GM11168 (cell line): ENCODE data around the gene CRHR1.

Experiments used
- in situ Hi-C: fragments of 300-500 bp; cut with MboI; formaldehyde crosslinking; loops from one replicate; pipeline ENCODE4 v1.12.0; 2022; ENCODE audit warnings: low sequenced_read_pairs; ENCODE audit not compliant: unreplicated experiment

The CRHR1 gene

GRCh38 chr17:45839442-45839841 is 55.3 kb downstream of the CRHR1 start:
- in situ Hi-C loops, result no loop called here

DNA sequence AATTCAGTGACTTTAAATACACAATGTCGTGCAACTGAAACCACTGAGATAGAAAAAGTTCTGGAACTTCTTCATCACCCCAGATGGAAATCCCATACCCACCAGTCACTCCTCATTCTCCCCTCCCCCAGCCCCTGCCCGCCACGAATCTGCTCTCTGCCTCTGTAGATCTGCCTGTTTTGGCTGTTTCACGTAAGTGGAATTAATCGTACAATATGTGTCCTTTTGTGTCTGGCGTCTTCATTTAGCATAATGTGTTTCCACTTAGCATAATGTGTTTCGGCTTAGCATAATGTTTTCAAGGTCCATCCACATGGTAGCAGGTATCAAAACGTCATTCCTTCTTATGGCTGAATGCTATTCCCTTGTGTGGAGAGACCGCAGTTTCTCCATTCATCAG is 57.1 kb downstream of the CRHR1 start:
- in situ Hi-C loops, result no loop called here

DNA sequence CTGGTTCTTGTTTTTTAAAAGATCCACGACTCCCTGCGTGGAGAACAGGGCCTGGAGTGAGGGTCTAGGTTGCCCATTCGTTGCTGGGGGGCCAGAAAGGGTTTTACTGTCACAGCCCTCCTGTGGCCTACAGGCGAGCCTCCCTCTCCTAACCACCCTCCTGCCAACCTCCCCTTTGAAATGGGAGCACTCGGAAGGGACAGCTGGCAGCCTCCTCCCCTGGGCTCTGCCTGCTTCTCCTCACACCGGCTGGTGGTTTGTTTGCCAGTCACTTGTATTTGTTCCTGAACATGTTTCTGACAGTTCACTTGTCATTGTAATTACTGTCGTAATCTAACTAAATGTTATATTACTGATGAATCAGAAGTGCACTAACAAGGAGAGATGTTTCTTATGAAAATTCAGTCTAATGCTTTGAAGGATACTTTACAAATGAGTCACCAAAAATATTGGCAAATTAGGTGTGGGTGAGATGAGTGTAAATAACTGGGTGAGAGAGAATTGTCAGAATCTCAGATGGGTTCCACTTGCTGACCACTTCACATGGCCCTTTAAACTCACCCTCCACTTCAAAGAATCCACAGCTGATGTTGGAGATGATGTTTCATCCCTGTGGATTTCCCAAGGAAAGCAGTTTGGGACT is 57.9 kb downstream of the CRHR1 start:
- in situ Hi-C loops, result no loop called here

DNA sequence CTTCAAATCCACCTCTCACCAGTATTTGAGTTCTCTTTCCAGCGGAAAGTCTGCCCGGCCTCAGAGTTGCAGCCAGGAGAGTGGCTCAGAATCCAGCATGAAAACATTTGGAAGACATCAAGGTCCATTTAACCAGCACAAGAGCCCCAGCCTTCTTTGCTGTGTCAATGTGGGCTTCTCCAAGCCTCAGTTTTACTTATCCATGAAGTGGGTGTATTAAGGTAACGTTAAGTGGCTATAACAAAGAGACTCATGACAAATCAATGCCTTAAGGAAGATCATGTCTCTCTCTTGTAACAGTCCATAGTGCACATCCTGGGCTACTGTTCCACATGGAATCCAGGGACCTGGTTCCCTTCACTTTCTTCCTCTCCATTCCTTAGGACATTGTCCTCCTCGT is 59.6 kb downstream of the CRHR1 start:
- in situ Hi-C loops, result no loop called here

GRCh38 chr17:45844695-45845375 is 60.7 kb downstream of the CRHR1 start, which contains the start of gene SPPL2C:
SPPL2C (plus strand) TSS chr17:45844881; CDS start chr17:45844907, 26 bp downstream.
- in situ Hi-C loops, result no loop called here

DNA sequence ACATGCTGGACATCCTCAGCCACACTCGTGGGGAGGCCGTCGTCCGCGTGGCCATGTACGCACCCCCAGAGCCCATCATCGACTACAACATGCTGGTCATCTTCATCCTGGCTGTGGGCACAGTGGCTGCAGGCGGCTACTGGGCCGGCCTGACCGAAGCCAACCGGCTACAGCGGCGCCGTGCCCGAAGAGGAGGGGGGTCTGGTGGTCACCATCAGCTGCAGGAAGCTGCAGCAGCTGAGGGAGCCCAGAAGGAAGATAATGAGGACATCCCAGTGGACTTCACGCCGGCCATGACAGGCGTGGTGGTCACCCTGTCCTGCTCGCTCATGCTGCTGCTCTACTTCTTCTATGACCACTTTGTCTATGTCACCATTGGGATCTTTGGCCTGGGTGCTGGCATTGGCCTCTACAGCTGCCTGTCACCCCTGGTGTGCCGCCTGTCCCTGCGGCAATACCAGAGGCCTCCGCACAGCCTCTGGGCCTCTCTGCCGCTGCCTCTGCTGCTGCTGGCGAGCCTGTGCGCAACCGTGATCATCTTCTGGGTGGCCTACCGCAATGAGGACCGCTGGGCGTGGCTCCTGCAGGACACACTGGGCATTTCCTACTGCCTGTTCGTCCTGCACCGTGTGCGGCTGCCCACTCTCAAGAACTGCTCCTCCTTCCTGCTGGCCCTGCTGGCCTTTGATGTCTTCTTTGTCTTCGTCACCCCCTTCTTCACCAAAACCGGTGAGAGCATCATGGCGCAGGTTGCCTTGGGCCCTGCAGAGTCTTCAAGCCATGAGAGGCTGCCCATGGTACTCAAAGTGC is 61.5 kb downstream of the CRHR1 start:
- in situ Hi-C loops, result no loop called here

DNA sequence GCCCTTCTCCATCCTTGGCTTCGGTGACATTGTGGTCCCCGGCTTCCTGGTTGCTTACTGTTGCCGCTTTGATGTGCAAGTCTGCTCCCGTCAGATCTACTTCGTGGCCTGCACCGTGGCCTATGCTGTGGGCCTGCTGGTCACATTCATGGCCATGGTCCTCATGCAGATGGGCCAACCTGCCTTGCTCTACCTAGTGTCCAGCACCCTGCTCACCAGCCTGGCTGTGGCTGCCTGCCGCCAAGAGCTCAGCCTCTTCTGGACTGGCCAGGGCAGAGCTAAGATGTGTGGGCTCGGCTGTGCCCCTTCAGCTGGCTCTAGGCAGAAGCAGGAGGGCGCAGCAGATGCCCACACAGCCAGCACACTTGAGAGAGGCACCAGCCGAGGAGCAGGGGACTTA is 62.1 kb downstream of the CRHR1 start:
- in situ Hi-C loops, result no loop called here

- in situ Hi-C loops, result no loop called here
These were observed 62.5 kb downstream of the CRHR1 start for GRCh38 chr17:45846646-45847045.

- in situ Hi-C loops, result no loop called here
These were observed 63.0 kb downstream of the CRHR1 start for GRCh38 chr17:45847101-45847500.

GRCh38 chr17:45847747-45848146 is 63.6 kb downstream of the CRHR1 start:
- in situ Hi-C loops, result no loop called here

DNA sequence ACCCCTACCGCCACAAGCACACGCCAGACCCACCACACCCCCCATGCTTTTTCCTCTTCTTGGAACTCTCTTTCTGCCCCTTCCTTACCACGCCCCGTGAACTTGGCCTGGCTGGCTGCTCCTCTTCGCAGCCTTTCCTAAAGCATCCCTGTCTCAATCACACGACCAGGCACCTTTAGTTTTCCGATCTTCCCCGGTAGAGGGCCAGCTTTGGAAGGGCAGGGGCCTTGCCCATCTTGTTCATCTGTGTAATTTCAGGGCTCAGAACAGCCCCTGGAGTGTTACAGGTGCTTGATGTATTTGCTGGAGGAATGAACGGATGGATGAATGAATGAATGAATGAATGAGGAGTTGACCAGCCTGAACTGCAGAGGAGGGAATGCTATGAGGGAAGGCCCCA is 64.3 kb downstream of the CRHR1 start:
- in situ Hi-C loops, result no loop called here

DNA sequence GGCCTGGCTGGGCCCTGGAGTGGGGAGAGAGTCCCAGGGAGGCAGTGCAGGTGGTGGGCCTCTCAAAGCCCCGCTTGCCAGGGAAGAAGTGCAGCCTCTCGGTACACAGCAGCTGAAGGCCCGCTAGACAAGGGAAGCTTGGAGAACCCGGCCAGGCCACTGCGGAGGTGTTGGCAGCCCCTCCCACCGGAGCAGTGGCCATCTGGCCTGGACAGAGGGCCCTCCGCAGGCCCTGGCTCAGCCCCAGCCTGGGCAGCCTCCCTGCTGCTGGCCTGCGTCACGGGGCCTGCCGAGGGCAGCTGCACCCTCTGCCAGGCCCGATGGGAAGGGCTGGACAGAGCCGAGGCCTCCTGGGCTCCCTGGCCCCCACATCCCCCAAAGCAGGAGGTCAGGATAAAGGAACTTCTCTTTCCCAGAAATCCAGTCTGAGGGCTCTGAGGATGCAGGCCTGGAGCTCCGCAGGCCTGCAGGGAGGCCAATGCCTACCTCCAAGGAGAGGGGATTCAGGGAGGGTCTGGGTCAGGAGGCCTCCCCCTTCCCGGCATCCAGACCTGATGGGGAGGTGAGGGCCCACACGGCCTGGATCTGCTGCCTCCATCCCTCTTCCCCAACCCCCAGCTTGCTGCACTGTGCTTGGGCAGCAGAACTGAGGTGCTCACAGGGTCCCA is 64.9 kb downstream of the CRHR1 start:
- in situ Hi-C loops, result no loop called here

DNA sequence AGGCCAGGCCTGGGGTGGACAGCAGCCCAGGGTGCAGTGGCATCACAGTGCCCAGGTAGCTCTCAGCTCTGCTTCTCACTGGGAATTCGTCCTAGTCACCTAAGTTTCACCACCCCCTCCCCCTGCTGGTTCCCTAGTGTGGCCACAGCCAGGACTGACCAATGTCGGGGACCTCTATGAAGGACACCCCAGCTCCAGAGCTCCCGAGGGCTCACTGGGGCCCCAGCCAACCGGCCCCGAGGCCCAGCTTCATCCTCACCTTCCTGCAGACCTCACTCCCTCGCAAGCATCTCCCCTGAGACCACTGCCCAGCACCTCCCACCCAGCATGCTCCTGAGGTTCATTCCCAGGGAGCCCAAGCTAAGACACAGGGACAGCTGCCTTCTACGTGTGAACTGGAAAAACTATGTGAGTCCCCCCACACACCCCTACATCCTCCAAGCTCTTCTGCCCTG is 65.4 kb downstream of the CRHR1 start:
- in situ Hi-C loops, result no loop called here

DNA sequence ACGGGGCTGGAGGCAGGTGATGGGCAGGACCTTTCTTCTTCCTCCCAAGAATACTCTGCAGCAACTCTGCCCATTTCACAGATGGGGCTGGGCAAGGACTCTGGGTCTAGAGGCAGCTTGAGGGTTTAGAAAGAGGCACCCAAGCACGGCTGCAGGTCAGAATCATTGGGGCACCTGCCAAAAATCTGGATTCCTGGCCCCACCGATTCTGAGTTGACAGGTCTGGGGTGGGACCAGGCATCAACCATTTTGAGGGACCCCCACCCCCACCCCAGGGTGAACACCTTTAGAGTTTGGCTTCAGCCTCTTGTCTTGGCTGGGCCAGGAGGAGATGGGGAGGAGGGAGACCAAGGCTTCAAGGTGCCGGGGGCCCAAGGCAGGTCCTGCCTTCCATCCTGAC is 65.9 kb downstream of the CRHR1 start:
- in situ Hi-C loops, result no loop called here

- in situ Hi-C loops, result no loop called here
These were observed 66.3 kb downstream of the CRHR1 start for GRCh38 chr17:45850468-45850867.

- in situ Hi-C loops, result no loop called here
These were observed 66.9 kb downstream of the CRHR1 start for GRCh38 chr17:45851022-45851421.

DNA sequence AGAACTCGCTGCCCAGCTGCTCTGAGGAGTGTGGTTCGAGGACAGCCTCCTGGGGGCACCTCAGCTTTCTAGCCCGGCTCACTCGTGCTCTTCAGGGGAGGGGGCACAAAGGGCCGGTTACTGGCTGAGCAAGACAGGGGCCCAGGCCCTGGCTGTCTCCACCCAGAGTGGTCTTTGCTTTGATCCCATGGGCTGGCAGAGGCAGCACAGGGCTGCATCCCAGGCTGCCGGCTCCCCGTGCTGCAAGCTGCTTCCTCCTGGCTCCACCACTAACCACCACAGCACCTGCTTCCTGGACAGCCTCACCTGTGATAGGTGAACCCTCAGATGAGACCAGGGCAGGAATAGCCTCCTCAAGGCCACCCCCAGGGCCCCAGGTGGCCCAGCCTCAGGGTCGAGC is 67.3 kb downstream of the CRHR1 start:
- in situ Hi-C loops, result no loop called here

DNA sequence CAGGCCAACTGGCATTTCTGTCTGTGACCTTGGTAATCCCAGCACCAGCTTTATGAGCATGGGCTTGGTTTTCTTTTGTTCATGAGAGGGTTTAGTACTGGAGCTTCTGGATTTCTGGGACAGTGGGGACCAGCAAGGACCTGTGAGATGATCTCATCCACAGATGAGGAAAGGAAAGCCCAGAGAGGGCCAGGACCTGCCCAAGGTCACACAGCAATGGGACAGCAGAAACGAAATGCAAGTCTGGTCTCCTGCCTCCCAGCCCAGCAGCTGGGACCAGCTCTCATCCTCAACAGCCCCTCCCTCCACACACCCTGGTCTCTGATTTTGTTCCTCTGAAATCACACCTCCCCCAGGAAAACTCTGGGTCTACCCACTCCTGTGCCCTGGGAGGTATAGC is 67.8 kb downstream of the CRHR1 start:
- in situ Hi-C loops, result no loop called here

- in situ Hi-C loops, result no loop called here
These were observed 68.6 kb downstream of the CRHR1 start for GRCh38 chr17:45852535-45853297.

DNA sequence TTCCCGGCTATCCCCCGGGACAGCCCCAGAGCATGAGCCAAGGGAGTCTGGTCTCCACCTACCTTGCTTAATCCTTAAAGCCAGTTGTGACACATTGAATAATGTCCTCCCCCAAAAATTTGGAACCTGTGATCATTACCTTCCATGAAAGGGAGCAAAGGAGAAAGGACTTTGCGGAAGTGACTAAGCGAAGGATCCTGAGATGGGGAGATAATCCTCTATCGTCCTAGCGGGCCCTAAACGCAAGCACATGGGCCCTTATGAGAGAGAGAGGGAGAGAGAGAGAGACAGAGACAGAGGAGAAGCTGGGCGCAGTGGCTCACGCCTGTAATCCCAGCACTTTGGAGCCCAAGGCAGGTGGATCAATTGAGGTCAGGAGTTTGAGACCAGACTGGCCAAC is 70.1 kb downstream of the CRHR1 start:
- in situ Hi-C loops, result no loop called here
